H1 (cell line): ENCODE results near the gene PLCL1.

Experiments
- BACH1 ChIP-seq: IDR thresholded peaks from 2 replicates; pipeline ENCODE4 v1.6.1; 2012; ENCODE audit warnings: low read length, improper control_type of control experiment
- CBX8 ChIP-seq: fragments of 300-800, 300-1000 bp; sonication (generic); IDR thresholded peaks from 2 replicates; pipeline ENCODE4 v1.7.1; 2016; ENCODE audit warnings: low read depth, low read length, borderline replicate concordance
- CTCF ChIP-seq, 3 experiments: IDR thresholded peaks; 1 replicate in 2 of 3; 2 replicates in 1 of 3; pipeline versions ENCODE4 v1.5.1 to v1.6.1; 2011; ENCODE audit warnings: low read length in 3 of 3, mild to moderate bottlenecking in 3 of 3, inconsistent platforms in 2 of 3, low read depth in 1 of 3, moderate library complexity in 1 of 3; ENCODE audit not compliant: insufficient read depth in 1 of 3; ENCODE audit errors: control extremely low read depth in 1 of 3
- EZH2 ChIP-seq: fragments of 200-600 bp; sonication (generic); IDR thresholded peaks from 2 replicates; pipeline ENCODE4 v1.7.1; 2012; ENCODE audit warnings: low read depth, mild to moderate bottlenecking, moderate library complexity, low read length, inconsistent platforms; ENCODE audit not compliant: severe bottlenecking
- FOSL1 ChIP-seq: IDR thresholded peaks from 2 replicates; pipeline ENCODE4 v1.6.1; 2011; ENCODE audit warnings: mild to moderate bottlenecking, low read depth, low read length, moderate library complexity; ENCODE audit not compliant: insufficient read depth
- MAX ChIP-seq: IDR thresholded peaks from 2 replicates; pipeline ENCODE4 v1.6.1; 2012; ENCODE audit warnings: inconsistent platforms
- POLR2A ChIP-seq, 2 experiments: IDR thresholded peaks; 1 replicate in 1 of 2; 2 replicates in 1 of 2; pipeline ENCODE4 v1.6.1; 2011; ENCODE audit warnings: low read depth in 2 of 2, low read length in 2 of 2, mild to moderate bottlenecking in 2 of 2; ENCODE audit errors: control extremely low read depth in 1 of 2
- RAD21 ChIP-seq, 2 experiments: IDR thresholded peaks in 1 of 2; conservative IDR thresholded peaks in 1 of 2; 2 replicates each; pipeline ENCODE4 v1.6.1; 2011; ENCODE audit warnings: low read depth in 2 of 2, low read length in 2 of 2, improper control_type of control experiment in 1 of 2, inconsistent platforms in 1 of 2, mild to moderate bottlenecking in 1 of 2, moderate library complexity in 1 of 2
- TAF1 ChIP-seq: IDR thresholded peaks from 2 replicates; pipeline ENCODE4 v1.6.1; 2011; ENCODE audit warnings: mild to moderate bottlenecking, low read depth, low read length

GRCh38 chr2:198100346-198100745 lies 296.0 kb downstream of the PLCL1 start:
- TF ChIP-seq CTCF (IDR thresholded peaks at IDR 0.05; ENCODE audit: control extremely low read depth in 1 of 3, insufficient read depth in 1 of 3, low read depth in 1 of 3, low read length in 3 of 3) (no peak), BACH1 (no peak), MAX (no peak), TAF1 (no peak), EZH2 (no peak), FOSL1 (no peak), POLR2A (IDR thresholded peaks at IDR 0.05; ENCODE audit: control extremely low read depth in 1 of 2, low read depth in 2 of 2, low read length in 2 of 2) (no peak), CBX8 (no peak), RAD21 (IDR thresholded peaks at IDR 0.05 in 1 of 2, conservative IDR thresholded peaks at IDR 0.05 in 1 of 2; ENCODE audit: low read depth in 2 of 2, low read length in 2 of 2) (no peak)
